Muscle layer of duodenum (tissue), 2 donors: ENCODE measurements around the gene ESR1.
"Not testable (repeated sequence)": the region's sequence is repeated elsewhere in the genome, so short reads cannot be mapped to it uniquely, and the experiment has no call there.

Experiments
- H3K27ac ChIP-seq: one replicate; pipeline ENCODE4 v1.7.0; 2013; ENCODE audit warnings: mild to moderate bottlenecking, low read length
- H3K27me3 ChIP-seq: one replicate; pipeline ENCODE4 v1.7.0; 2013; ENCODE audit warnings: low read depth, mild to moderate bottlenecking, control low read depth, low read length
- H3K36me3 ChIP-seq, 2 donors: one replicate each; pipeline ENCODE4 v1.7.0; 2013; ENCODE audit warnings: low read length in 2 of 2, control low read depth in 1 of 2, mild to moderate bottlenecking in 1 of 2; ENCODE audit not compliant: insufficient read depth in 2 of 2, control insufficient read depth in 1 of 2
- H3K4me1 ChIP-seq, 2 donors: one replicate each; pipeline ENCODE4 v1.7.0; 2013; ENCODE audit warnings: low read length in 2 of 2, mild to moderate bottlenecking in 2 of 2, control low read depth in 1 of 2, moderate library complexity in 1 of 2; ENCODE audit not compliant: insufficient read depth in 2 of 2, control insufficient read depth in 1 of 2
- H3K4me3 ChIP-seq, 2 donors: one replicate each; pipeline ENCODE4 v1.7.0; 2013; ENCODE audit warnings: low read length in 2 of 2, low read depth in 1 of 2, mild to moderate bottlenecking in 1 of 2
- H3K9me3 ChIP-seq, 2 donors: one replicate each; pipeline ENCODE4 v1.7.0; 2013; ENCODE audit warnings: low read length in 2 of 2, control low read depth in 1 of 2, mild to moderate bottlenecking in 1 of 2; ENCODE audit not compliant: control insufficient read depth in 1 of 2
- donor health status: healthy.

The ESR1 gene

GRCh38 chr6:151899796-151900195 lies 92.3 kb downstream of the ESR1 start:
- not testable (repeated sequence) for H3K4me3 ChIP-seq, H3K36me3 ChIP-seq, H3K9me3 ChIP-seq, H3K27me3 ChIP-seq, H3K27ac ChIP-seq, H3K4me1 ChIP-seq

- H3K9me3 ChIP-seq = peaks cover 0 to 7% of the 10 kb centered on the region in 2 donors
- no peak overlapping the region for H3K4me3 ChIP-seq
- no peaks in the 10 kb centered on the region for H3K36me3 ChIP-seq
- no peaks in the 10 kb centered on the region for H3K4me1 ChIP-seq
- no peaks in the 10 kb centered on the region for H3K27me3 ChIP-seq
- no peak overlapping the region for H3K27ac ChIP-seq
Observed at GRCh38 chr6:151900256-151900655, 92.8 kb downstream of the ESR1 start.

GRCh38 chr6:151901009-151901411 lies 93.5 kb downstream of the ESR1 start:
- Histone ChIP-seq H3K36me3 (no peaks in the 10 kb centered on the region), H3K27ac (no peak overlapping the region), H3K4me1 (no peaks in the 10 kb centered on the region), H3K27me3 (no peaks in the 10 kb centered on the region), H3K9me3 (peaks cover 0 to 7% of the 10 kb centered on the region in 2 donors), H3K4me3 (no peak overlapping the region)

GRCh38 chr6:151904631-151905030 lies 97.1 kb downstream of the ESR1 start:
- no peaks in the 10 kb centered on the region for H3K36me3 ChIP-seq
- no peak overlapping the region for H3K4me3 ChIP-seq
- H3K4me1 ChIP-seq = no peaks in the 10 kb centered on the region
- H3K27me3 ChIP-seq = no peaks in the 10 kb centered on the region
- H3K27ac ChIP-seq = no peak overlapping the region
- H3K9me3 ChIP-seq = peaks cover 0 to 3% of the 10 kb centered on the region in 2 donors

- H3K36me3 ChIP-seq = no peaks in the 10 kb centered on the region
- H3K4me3 ChIP-seq = no peak overlapping the region
- no peak overlapping the region for H3K27ac ChIP-seq
- H3K9me3 ChIP-seq = peaks cover 0 to 3% of the 10 kb centered on the region in 2 donors
- no peaks in the 10 kb centered on the region for H3K4me1 ChIP-seq
- no peaks in the 10 kb centered on the region for H3K27me3 ChIP-seq
Observed at GRCh38 chr6:151905072-151905471, 97.6 kb downstream of the ESR1 start.

- Histone ChIP-seq H3K9me3 (peaks cover 0 to under 1% of the 10 kb centered on the region in 2 donors), H3K27me3 (no peaks in the 10 kb centered on the region), H3K36me3 (no peaks in the 10 kb centered on the region), H3K27ac (no peak overlapping the region), H3K4me1 (no peaks in the 10 kb centered on the region), H3K4me3 (no peak overlapping the region)
Observed at GRCh38 chr6:151905854-151906253, 98.4 kb downstream of the ESR1 start.

GRCh38 chr6:151911401-151911800 lies 103.9 kb downstream of the ESR1 start:
- Histone ChIP-seq H3K4me1 (no peaks in the 10 kb centered on the region), H3K27ac (no peak overlapping the region), H3K27me3 (no peaks in the 10 kb centered on the region), H3K36me3 (no peaks in the 10 kb centered on the region), H3K9me3 (no peaks in the 10 kb centered on the region), H3K4me3 (no peak overlapping the region)

GRCh38 chr6:151914484-151914883 lies 107.0 kb downstream of the ESR1 start:
- H3K36me3 ChIP-seq = no peaks in the 10 kb centered on the region
- no peaks in the 10 kb centered on the region for H3K9me3 ChIP-seq
- no peak overlapping the region for H3K27ac ChIP-seq
- H3K4me3 ChIP-seq = no peak overlapping the region
- no peaks in the 10 kb centered on the region for H3K27me3 ChIP-seq
- no peaks in the 10 kb centered on the region for H3K4me1 ChIP-seq

- Histone ChIP-seq H3K27ac (no peak overlapping the region), H3K36me3 (no peaks in the 10 kb centered on the region), H3K4me3 (no peak overlapping the region), H3K27me3 (no peaks in the 10 kb centered on the region), H3K4me1 (no peaks in the 10 kb centered on the region), H3K9me3 (peaks cover 0 to 2% of the 10 kb centered on the region in 2 donors)
Observed at GRCh38 chr6:151916075-151916474, 108.6 kb downstream of the ESR1 start.

- H3K4me3 ChIP-seq = no peak overlapping the region
- H3K27me3 ChIP-seq = no peaks in the 10 kb centered on the region
- H3K36me3 ChIP-seq = no peaks in the 10 kb centered on the region
- no peaks in the 10 kb centered on the region for H3K4me1 ChIP-seq
- H3K27ac ChIP-seq = no peak overlapping the region
- H3K9me3 ChIP-seq = peaks cover 0 to 3% of the 10 kb centered on the region in 2 donors
Observed at GRCh38 chr6:151916680-151917164, 109.2 kb downstream of the ESR1 start.

GRCh38 chr6:151917531-151918329 lies 110.2 kb downstream of the ESR1 start:
- Histone ChIP-seq H3K9me3 (peaks cover 0 to 7% of the 10 kb centered on the region in 2 donors), H3K27me3 (no peaks in the 10 kb centered on the region), H3K36me3 (no peaks in the 10 kb centered on the region), H3K4me1 (no peaks in the 10 kb centered on the region), H3K4me3 (no peak overlapping the region), H3K27ac (no peak overlapping the region)

GRCh38 chr6:151940307-151940706 lies 132.8 kb downstream of the ESR1 start:
- H3K36me3 ChIP-seq = no peaks in the 10 kb centered on the region
- no peaks in the 10 kb centered on the region for H3K9me3 ChIP-seq
- no peak overlapping the region for H3K4me3 ChIP-seq
- H3K27ac ChIP-seq = no peak overlapping the region
- H3K27me3 ChIP-seq = no peaks in the 10 kb centered on the region
- no peaks in the 10 kb centered on the region for H3K4me1 ChIP-seq
